ENCODE data around the gene TMEM255B. TPM values are rescaled to one million over a fixed set of nuclear protein-coding genes. Genes with fewer than 3 reads are reported as not detected.

TMEM255B gene
- total RNA-seq, 1 donor: 0.43 TPM

GRCh38 chr13:113837560-113838355 is 78.7 kb downstream of the TMEM255B start:
- TF ChIP-seq, protein P1, sequence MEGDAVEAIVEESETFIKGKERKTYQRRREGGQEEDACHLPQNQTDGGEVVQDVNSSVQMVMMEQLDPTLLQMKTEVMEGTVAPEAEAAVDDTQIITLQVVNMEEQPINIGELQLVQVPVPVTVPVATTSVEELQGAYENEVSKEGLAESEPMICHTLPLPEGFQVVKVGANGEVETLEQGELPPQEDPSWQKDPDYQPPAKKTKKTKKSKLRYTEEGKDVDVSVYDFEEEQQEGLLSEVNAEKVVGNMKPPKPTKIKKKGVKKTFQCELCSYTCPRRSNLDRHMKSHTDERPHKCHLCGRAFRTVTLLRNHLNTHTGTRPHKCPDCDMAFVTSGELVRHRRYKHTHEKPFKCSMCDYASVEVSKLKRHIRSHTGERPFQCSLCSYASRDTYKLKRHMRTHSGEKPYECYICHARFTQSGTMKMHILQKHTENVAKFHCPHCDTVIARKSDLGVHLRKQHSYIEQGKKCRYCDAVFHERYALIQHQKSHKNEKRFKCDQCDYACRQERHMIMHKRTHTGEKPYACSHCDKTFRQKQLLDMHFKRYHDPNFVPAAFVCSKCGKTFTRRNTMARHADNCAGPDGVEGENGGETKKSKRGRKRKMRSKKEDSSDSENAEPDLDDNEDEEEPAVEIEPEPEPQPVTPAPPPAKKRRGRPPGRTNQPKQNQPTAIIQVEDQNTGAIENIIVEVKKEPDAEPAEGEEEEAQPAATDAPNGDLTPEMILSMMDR (IDR thresholded peaks at IDR 0.05; ENCODE audit: insufficient read depth, low read depth, low read length): no peak
- peak overlapping the region; percentile 60 for H3K4me3 ChIP-seq (ENCODE audit: low read depth, low read length)
- DNase-seq (ENCODE audit: low read depth): peak; percentile 99

- no peak for DNase-seq (ENCODE audit: low read depth)
- H3K4me3 ChIP-seq (ENCODE audit: low read depth, low read length): peak overlapping the region; percentile 60
- TF ChIP-seq, protein P1 (IDR thresholded peaks at IDR 0.05; ENCODE audit: insufficient read depth, low read depth, low read length): no peak
These were observed 79.7 kb downstream of the TMEM255B start for GRCh38 chr13:113838711-113839201.

DNA sequence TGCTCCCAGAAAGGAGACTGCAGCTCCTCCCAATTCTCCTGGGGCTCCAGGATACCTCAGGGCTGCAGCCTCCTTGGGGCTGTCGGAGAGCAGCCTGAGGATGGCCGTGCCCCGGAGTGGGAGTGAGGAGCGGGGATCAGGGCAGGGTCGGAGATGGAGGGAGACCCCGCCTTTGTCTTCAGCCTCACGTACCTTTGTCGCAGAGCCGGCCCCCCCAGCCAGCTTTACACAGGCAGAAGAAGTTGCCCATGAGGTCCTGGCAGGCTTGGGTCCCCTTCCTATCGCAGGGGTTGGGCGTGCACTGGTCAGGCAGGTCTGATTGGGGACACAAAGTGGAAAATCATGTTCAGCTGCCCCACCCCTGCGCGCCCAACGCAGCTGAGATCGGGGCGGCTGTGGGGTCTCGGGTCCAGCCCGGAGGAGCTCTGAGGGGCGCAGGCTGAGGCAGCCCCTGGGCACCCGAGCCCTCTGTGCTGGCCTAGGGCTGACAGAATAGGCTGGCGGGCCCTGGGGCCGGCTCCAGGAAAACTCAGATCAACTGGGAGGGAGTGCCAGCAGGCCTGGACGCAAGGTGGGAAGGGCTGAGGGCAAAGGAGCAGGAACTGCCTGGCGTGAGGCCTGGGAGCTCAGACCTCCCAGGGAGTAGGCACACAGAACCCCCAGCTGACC is 80.6 kb downstream of the TMEM255B start:
- peak overlapping the region; percentile 60 for H3K4me3 ChIP-seq (ENCODE audit: low read depth, low read length)
- TF ChIP-seq, protein P1 (IDR thresholded peaks at IDR 0.05; ENCODE audit: insufficient read depth, low read depth, low read length): no peak
- no peak for DNase-seq (ENCODE audit: low read depth)

GRCh38 chr13:113840541-113841352 is 81.7 kb downstream of the TMEM255B start:
- no peak overlapping the region for H3K4me3 ChIP-seq (ENCODE audit: low read depth, low read length)
- TF ChIP-seq, protein P1 (IDR thresholded peaks at IDR 0.05; ENCODE audit: insufficient read depth, low read depth, low read length): no peak
- no peak for DNase-seq (ENCODE audit: low read depth)

DNA sequence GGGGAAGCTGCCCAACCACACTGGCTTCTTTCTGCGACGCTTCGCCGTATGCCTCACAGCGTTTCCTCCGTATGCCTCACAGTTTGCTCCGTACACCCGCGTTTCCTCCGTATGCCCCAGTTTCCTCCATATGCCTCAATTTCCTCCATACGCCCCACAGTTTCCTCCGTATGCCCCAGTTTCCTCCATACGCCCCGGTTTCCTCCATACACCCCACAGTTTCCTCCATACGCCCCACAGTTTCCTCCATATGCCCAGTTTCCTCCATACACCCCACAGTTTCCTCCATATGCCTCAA is 82.3 kb downstream of the TMEM255B start:
- TF ChIP-seq, protein P1 (IDR thresholded peaks at IDR 0.05; ENCODE audit: insufficient read depth, low read depth, low read length): no peak
- DNase-seq (ENCODE audit: low read depth): no peak
- H3K4me3 ChIP-seq (ENCODE audit: low read depth, low read length): no peak overlapping the region

DNA sequence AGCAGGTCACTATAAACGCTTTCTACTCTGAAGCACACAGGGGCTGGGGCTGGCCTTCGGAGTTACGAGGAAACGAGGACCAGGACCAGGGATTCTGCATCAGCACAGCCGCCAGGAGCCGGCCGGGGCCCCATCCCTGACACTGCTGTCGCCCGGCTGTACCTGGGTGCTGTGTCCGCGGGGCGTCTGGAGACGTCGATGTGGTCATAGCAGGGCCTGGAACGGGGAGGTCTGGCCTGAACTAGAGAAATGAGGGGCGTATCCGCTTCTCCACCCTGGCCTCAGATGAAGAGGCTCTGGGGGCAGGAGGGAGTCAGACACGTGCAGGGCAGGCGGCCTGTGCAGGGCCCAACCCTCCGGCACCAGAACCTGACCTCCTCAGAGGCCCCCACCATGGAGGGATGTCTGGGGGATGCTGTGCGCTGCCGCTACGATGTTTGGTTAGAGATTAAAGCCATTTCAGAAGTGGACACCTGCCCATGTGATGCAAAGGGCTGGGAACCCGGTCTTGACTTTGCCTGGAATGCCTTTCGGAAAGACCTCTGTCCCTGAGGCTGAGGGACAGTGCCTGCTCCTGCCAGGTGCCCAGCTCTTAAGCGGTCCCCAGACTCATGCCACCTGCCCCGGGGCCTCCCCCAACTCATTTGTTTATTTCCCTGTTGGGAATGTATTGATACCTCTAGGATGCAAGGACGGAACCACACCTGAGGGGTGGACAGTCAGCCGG is 83.5 kb downstream of the TMEM255B start:
- H3K4me3 ChIP-seq (ENCODE audit: low read depth, low read length): no peak overlapping the region
- TF ChIP-seq, protein P1 (IDR thresholded peaks at IDR 0.05; ENCODE audit: insufficient read depth, low read depth, low read length): no peak
- no peak for DNase-seq (ENCODE audit: low read depth)

Measured in fibroblast of villous mesenchyme (primary cell).